ENCODE data around the gene DIAPH2.
"Not testable (repeated sequence)": the region's sequence is repeated elsewhere in the genome, so short reads cannot be mapped to it uniquely, and the experiment has no call there.

Gene DIAPH2

GRCh38 chrX:96705905-96706304, 21.3 kb downstream of the DIAPH2 start:
- peaks cover 24% of the 10 kb centered on the region for H3K4me1 Mint-ChIP-seq
- H3K27me3 Mint-ChIP-seq (ENCODE audit: low read depth, poor library complexity): no peaks in the 10 kb centered on the region
- H3K4me3 Mint-ChIP-seq: no peak overlapping the region

GRCh38 chrX:96707804-96708203, 23.2 kb downstream of the DIAPH2 start:
- no peak for DNase-seq
- Mint-ChIP-seq H3K4me1 (peaks cover 17% of the 10 kb centered on the region), H3K27ac (no peak overlapping the region), H3K4me3 (no peak overlapping the region), H3K9me3 (peaks cover 1% of the 10 kb centered on the region), H3K27me3 (ENCODE audit: low read depth, poor library complexity) (no peaks in the 10 kb centered on the region), H3K36me3 (ENCODE audit: low read depth) (peaks cover 8% of the 10 kb centered on the region)
- TF ChIP-seq CTCF (IDR thresholded peaks at IDR 0.05): no peak

More at GRCh38 chrX:96705905-96706304, 21.3 kb downstream of the DIAPH2 start:
- H3K36me3 Mint-ChIP-seq (ENCODE audit: low read depth): peaks cover 12% of the 10 kb centered on the region
- no peak for TF ChIP-seq CTCF (IDR thresholded peaks at IDR 0.05)
- DNase-seq: no peak
- H3K27ac Mint-ChIP-seq: no peak overlapping the region
- H3K9me3 Mint-ChIP-seq: peaks cover 7% of the 10 kb centered on the region

- Mint-ChIP-seq H3K27me3 (ENCODE audit: low read depth, poor library complexity) (no peaks in the 10 kb centered on the region), H3K9me3 (no peaks in the 10 kb centered on the region), H3K27ac (no peak overlapping the region), H3K4me1 (peaks cover 12% of the 10 kb centered on the region), H3K36me3 (ENCODE audit: low read depth) (no peaks in the 10 kb centered on the region), H3K4me3 (no peak overlapping the region)
- DNase-seq: no peak
- no peak for TF ChIP-seq CTCF (IDR thresholded peaks at IDR 0.05)
Observed at GRCh38 chrX:96710031-96710430, 25.4 kb downstream of the DIAPH2 start.

GRCh38 chrX:96713303-96713702, 28.7 kb downstream of the DIAPH2 start:
- Mint-ChIP-seq H3K4me3 (no peak overlapping the region), H3K27ac (peak overlapping the region; percentile 40), H3K9me3 (peaks cover 5% of the 10 kb centered on the region), H3K4me1 (peaks cover 22% of the 10 kb centered on the region), H3K36me3 (ENCODE audit: low read depth) (peaks cover 6% of the 10 kb centered on the region), H3K27me3 (ENCODE audit: low read depth, poor library complexity) (no peaks in the 10 kb centered on the region)
- no peak for DNase-seq
- no peak for TF ChIP-seq CTCF (IDR thresholded peaks at IDR 0.05)

GRCh38 chrX:96714393-96714792, 29.8 kb downstream of the DIAPH2 start:
- H3K9me3 Mint-ChIP-seq: peaks cover 15% of the 10 kb centered on the region
- H3K4me1 Mint-ChIP-seq: peaks cover 22% of the 10 kb centered on the region
- H3K27me3 Mint-ChIP-seq (ENCODE audit: low read depth, poor library complexity); H3K4me3 Mint-ChIP-seq; H3K27ac Mint-ChIP-seq; DNase-seq: not testable (repeated sequence)
- H3K36me3 Mint-ChIP-seq (ENCODE audit: low read depth): peaks cover 16% of the 10 kb centered on the region

GRCh38 chrX:96715481-96715880, 30.8 kb downstream of the DIAPH2 start:
- DNase-seq: no peak
- no peak overlapping the region for H3K4me3 Mint-ChIP-seq
- peaks cover 21% of the 10 kb centered on the region for H3K36me3 Mint-ChIP-seq (ENCODE audit: low read depth)
- H3K4me1 Mint-ChIP-seq: peaks cover 22% of the 10 kb centered on the region
- peaks cover 24% of the 10 kb centered on the region for H3K9me3 Mint-ChIP-seq
- TF ChIP-seq CTCF (IDR thresholded peaks at IDR 0.05): no peak
- no peaks in the 10 kb centered on the region for H3K27me3 Mint-ChIP-seq (ENCODE audit: low read depth, poor library complexity)
- peak overlapping the region; percentile 49 for H3K27ac Mint-ChIP-seq

Measured in nephron progenitor cell (in vitro differentiated cells).